Heart left ventricle (tissue), 16 donors: Measurements from ENCODE around the gene AKR1C1. TPM values are rescaled to one million over a fixed set of nuclear protein-coding genes. Genes with fewer than 3 reads are reported as not detected.
"Not testable (repeated sequence)": the region's sequence is repeated elsewhere in the genome, so short reads cannot be mapped to it uniquely, and the experiment has no call there.

ENCODE experiments used
- ATAC-seq, 4 donors: fragments of 200-7000 bp; cut with Tn5 transposase; one replicate each; pipeline ENCODE4 v1.9.1; 2020 to 2022; ENCODE audit warnings: moderate library complexity in 4 of 4, mild to moderate bottlenecking in 3 of 4, moderate number of reproducible peaks in 1 of 4
- DNase-seq, 5 donors: peaks; one replicate each; pipeline ENCODE4 v3.0.0-alpha.2; 2020
- H3K27ac ChIP-seq, 12 donors: fragments of 200-600 bp; sonication (generic) in 4 of 12; one replicate each; pipeline versions ENCODE4 v1.5.0 to v1.8.0; 2016 to 2022; ENCODE audit warnings: mild to moderate bottlenecking in 2 of 12
- H3K27me3 ChIP-seq, 9 donors: fragments of 200-600 bp; sonication (generic) in 2 of 9; one replicate each; pipeline versions ENCODE4 v1.5.1 to v1.8.0; 2016 to 2022; ENCODE audit warnings: mild to moderate bottlenecking in 3 of 9
- H3K36me3 ChIP-seq, 9 donors: fragments of 200-600 bp; sonication (generic) in 2 of 9; one replicate each; pipeline versions ENCODE4 v1.5.0 to v1.8.0; 2018 to 2022; ENCODE audit warnings: mild to moderate bottlenecking in 2 of 9
- H3K4me1 ChIP-seq, 12 donors: fragments of 200-600 bp; sonication (generic) in 4 of 12; one replicate each; pipeline versions ENCODE4 v1.5.0 to v1.8.0; 2016 to 2022; ENCODE audit warnings: mild to moderate bottlenecking in 3 of 12
- H3K4me3 ChIP-seq, 12 donors: fragments of 200-600 bp; sonication (generic) in 4 of 12; one replicate each; pipeline versions ENCODE4 v1.5.0 to v1.8.0; 2017 to 2022; ENCODE audit warnings: mild to moderate bottlenecking in 9 of 12, moderate library complexity in 4 of 12
- H3K9me3 ChIP-seq, 12 donors: fragments of 200-600 bp; sonication (generic) in 4 of 12; one replicate each; pipeline versions ENCODE4 v1.5.0 to v1.8.0; 2016 to 2022; ENCODE audit warnings: mild to moderate bottlenecking in 1 of 12
- POLR2A ChIP-seq, 2 donors: fragments of 450-650 bp; IDR thresholded peaks; one replicate each; pipeline ENCODE4 v1.6.1; 2017; ENCODE audit warnings: antibody characterized with exemption in 2 of 2, mild to moderate bottlenecking in 2 of 2, moderate library complexity in 2 of 2
- WGBS, 4 donors: extraction: QIAGEN DNeasy Blood & Tissue Kit in 2 of 4; methylation state at CpG; one replicate each; pipeline versions ENCODE4 v1.1.5 to v1.1.7; 2013 to 2018; 5-methylcytosine and 5-hydroxymethylcytosine counted together
- intact Hi-C, 10 donors: fragments of 100-400 bp; cut with DNase I; formaldehyde crosslinking; loops; one replicate each; pipeline versions ENCODE4 v1.11.1 to v1.14.2; 2022
- polyA plus RNA-seq, 2 donors: library from polyadenylated mRNA; stranded (reverse); fragments of 200-250 nt; gene quantifications; one replicate each; pipeline ENCODE4 v1.2.3, GENCODE V29; 2013
- total RNA-seq, 9 donors: library from RNA; depleted of rRNA in 2 of 9; stranded (reverse); fragments of >200 nt in 2 of 9; fragmentation: NEBNext Ultra II Directional in 3 of 9; extraction: Animal tissue kit (Norgen Biotek cat#: 25700) in 3 of 9; gene quantifications; one replicate each; pipeline versions ENCODE4 v1.1.0 to v1.2.4, GENCODE V29; 2016 to 2023
- TF ChIP-seq, protein P1 (sequence below), 12 donors: fragments of 200-600 bp; sonication (generic) in 4 of 12; IDR thresholded peaks; one replicate each; pipeline versions ENCODE4 v1.5.0 to v1.8.0; 2018 to 2022; ENCODE audit warnings: antibody characterized with exemption in 12 of 12, mild to moderate bottlenecking in 5 of 12
- donor health status: ischemic (EF 13 %, LVEDD 7.1; RV severe dilation, severe dysfunction).
- donor health status: healthy with polysubstance abuse.
- donor health status: DM: no; HTN: yes; CAD: no.
- donor health status: DM: no; HTN: no; CAD: no.
- donor health status: ischemic (EF 25% LVEDD 6.9; RV normal size, moderate dysfunction).
- donor health status: ischemic (EF 25% LVEDD 5.7; RV mildly dilated, moderate dysfunction).
- donor health status: healthy.
- donor health status: DM: yes; HTN: yes; CAD: no.
- donor health status: ischemic (EF 35%, LVEDD 5.7; RV mildly dilated, moderate dysfunction).
- donor health status: nonischemic (EF 11% LVEDD 7.7; RV severe dilation, severe dysfunction).
- donor health status: DM: yes; HTN: yes; CAD: no.
- donor health status: PGD.
- donor health status: ischemic (EF 29% LVEDD 5.4; RV normal size, mild dysfunction).
- donor health status: nonischemic (EF 23%, LVEDD 6.1; RV moderate dilation, normal function).

AKR1C1 gene
- total and polyA plus RNA-seq, 11 donors: 9.3 to 81.1 (median 16.5) TPM

DNA sequence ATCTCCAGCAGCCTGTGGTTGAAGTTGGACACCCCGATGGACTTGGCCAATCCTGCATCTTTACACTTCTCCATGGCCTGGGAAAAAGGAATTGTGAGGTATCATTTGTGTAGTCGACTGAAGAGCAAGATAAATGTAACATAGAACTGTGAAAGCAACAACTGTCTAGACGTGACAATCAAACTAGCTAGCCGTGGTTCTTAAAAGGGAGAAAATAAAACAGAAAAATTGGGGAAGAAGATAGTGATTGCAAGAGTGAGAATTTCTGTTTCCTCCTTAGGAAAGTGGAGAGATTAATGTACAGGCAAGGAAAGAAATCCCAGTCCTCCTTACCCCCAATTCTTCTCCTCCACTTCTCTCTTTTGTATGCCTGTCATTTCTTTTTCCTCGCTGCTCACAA is 35.5 kb downstream of the AKR1C1 start:
- Histone ChIP-seq H3K4me3 (no peak overlapping the region), H3K36me3 (peaks cover 0 to 11% (median 0%) of the 10 kb centered on the region in 9 donors), H3K9me3 (no peaks in the 10 kb centered on the region), H3K27me3 (no peaks in the 10 kb centered on the region), H3K27ac (no peak overlapping the region), H3K4me1 (no peaks in the 10 kb centered on the region)
- DNase-seq: no peak
- no peak for ATAC-seq
- 81 to 88% (median 86%) methylated on average over 5 of the region's 5 CpGs for WGBS, 4 donors
- no peak for TF ChIP-seq POLR2A (IDR thresholded peaks at IDR 0.05)
- TF ChIP-seq, protein P1, sequence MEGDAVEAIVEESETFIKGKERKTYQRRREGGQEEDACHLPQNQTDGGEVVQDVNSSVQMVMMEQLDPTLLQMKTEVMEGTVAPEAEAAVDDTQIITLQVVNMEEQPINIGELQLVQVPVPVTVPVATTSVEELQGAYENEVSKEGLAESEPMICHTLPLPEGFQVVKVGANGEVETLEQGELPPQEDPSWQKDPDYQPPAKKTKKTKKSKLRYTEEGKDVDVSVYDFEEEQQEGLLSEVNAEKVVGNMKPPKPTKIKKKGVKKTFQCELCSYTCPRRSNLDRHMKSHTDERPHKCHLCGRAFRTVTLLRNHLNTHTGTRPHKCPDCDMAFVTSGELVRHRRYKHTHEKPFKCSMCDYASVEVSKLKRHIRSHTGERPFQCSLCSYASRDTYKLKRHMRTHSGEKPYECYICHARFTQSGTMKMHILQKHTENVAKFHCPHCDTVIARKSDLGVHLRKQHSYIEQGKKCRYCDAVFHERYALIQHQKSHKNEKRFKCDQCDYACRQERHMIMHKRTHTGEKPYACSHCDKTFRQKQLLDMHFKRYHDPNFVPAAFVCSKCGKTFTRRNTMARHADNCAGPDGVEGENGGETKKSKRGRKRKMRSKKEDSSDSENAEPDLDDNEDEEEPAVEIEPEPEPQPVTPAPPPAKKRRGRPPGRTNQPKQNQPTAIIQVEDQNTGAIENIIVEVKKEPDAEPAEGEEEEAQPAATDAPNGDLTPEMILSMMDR (IDR thresholded peaks at IDR 0.05): no peak
- intact Hi-C loops: no loop called here

DNA sequence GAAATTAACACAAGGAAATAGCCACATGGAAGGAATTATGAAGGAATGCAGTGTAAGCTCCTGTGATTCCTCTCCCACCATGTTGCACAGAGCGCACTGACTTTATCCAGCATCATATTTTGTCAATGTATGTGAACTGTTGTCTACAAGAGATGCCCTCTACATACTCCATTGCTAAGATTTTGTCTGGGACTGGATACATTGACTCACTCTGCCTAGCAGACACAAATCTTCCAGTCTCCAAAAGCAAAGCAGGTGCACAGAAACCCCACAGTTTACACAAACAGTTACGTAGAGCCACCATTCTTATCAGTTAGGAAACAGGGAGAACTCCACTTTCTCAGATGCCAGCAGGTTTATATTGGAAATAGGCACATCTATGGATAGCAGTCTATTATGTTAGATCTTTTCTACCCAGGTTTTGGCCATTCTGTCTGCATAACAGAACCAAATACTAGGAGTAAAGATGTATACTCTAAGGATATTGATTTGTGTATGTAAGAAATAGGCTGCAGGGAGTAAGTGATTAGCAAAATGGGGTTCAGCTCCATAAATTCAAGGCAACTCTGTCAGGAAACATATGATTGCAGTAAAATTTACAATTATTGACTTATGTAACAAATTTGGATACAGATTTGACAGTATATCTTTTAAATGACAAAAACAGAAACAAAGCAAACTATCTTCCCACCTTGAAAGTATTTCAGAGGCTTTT is 39.0 kb downstream of the AKR1C1 start:
- intact Hi-C loops: loop anchor here in 1 of 10 donors (5.0 kb wide), 1 partner anchor 45 kb away; no protein-coding TSS in a partner anchor
- ATAC-seq: no peak
- H3K27ac ChIP-seq: no peak overlapping the region

DNA sequence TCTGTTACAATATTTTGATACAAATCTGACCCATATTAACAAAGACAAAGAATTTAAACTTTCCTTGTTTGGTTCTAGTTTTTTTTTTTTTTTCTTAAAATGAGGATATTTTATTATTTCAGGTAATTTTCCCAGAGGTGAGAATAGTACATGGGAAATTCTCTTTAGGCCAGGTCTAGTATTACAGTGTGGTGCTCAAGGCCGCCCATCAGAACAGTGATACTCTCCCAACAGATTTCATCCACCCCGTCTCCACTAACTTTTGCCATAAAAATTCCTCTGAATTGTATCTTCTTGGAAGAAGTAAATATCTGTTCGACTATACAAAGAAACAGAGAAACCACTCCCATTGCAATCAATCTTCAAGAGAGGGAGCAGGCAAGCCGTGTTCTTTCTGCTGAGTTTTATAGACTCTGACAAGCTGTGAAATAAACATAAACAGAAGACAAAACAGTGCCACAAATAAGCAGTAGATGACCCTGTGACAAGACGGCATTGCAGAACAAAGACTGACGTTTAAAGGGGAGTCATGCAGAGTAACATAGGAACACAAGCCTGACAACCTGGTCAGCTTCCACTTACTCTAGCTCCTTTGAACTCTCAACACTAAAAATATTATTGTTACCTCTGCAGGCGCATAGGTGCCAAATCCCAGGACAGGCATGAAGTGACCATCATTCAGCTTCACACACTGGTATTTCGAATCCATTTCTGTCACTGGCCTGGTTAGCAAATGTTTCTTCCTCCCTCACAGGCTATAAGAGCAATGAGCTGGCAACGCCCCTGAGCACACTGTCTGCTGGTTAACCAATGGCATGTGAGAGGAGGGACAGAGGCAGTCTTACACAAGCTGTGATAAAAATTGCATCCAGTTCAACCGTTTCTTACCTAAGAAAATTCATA is 40.2 kb downstream of the AKR1C1 start, which contains the start of gene AKR1C2:
Gene AKR1C2, minus strand, starts transcription at position 731 of the 903 bp plus-strand sequence. Its CDS starts 22 bp downstream, at position 709.
- WGBS, 4 donors: 47 to 63% (median 57%) methylated on average over 7 to 10 of the region's 10 CpGs
- H3K4me3 ChIP-seq: peak within 1 kb of the TSS in 9 of 12 donors; percentile 17 to 52 (median 32)
- not testable (repeated sequence) for DNase-seq, H3K9me3 ChIP-seq, H3K27me3 ChIP-seq, H3K4me1 ChIP-seq, H3K27ac ChIP-seq
- peak; percentile 94 to 98 (median 98) for ATAC-seq
- H3K36me3 ChIP-seq: peaks cover 0 to 11% (median 0%) of the 10 kb centered on the region in 9 donors
- intact Hi-C loops: loop anchor here in 1 of 10 donors (5.0 kb wide), 1 partner anchor 46 kb away; no protein-coding TSS in a partner anchor

More for the DNA sequence above, 39.0 kb downstream of the AKR1C1 start:
- DNase-seq: no peak
- Histone ChIP-seq H3K36me3 (peaks cover 0 to 11% (median 0%) of the 10 kb centered on the region in 9 donors), H3K4me1 (no peaks in the 10 kb centered on the region), H3K4me3 (peak overlapping the region in 9 of 12 donors; percentile 17 to 52 (median 32)), H3K27me3 (no peaks in the 10 kb centered on the region), H3K9me3 (peaks cover 0 to 9% (median 0%) of the 10 kb centered on the region in 12 donors)
- TF ChIP-seq, protein P1 (IDR thresholded peaks at IDR 0.05): no peak
- no peak for TF ChIP-seq POLR2A (IDR thresholded peaks at IDR 0.05)
- 92 to 100% (median 94%) methylated on average over 2 of the region's 2 CpGs for WGBS, 4 donors

DNA sequence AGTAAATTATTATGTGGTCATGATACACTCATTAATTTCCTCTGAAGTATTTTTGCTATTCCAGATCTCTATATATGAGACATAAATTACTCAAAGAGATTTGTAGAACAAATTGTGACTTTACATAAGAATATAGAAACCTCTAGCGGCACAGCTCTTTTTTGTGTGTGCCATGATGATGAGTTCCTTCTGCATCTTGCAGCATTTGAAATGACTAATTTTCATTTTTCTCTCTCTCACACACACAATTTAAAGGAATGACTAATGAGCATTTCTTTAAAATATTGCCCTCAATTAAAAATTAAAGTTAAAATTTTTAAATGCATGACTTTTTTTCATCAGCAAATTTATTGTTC is 40.8 kb downstream of the AKR1C1 start:
- WGBS, 4 donors: 0 to 5% (median 2%) methylated on average over 1 of the region's 1 CpG
- not testable (repeated sequence) for H3K4me3 ChIP-seq, DNase-seq, H3K9me3 ChIP-seq, ATAC-seq, H3K36me3 ChIP-seq, H3K27ac ChIP-seq, H3K4me1 ChIP-seq, H3K27me3 ChIP-seq
- intact Hi-C loops: loop anchor here in 1 of 10 donors (5.0 kb wide), 1 partner anchor 47 kb away; no protein-coding TSS in a partner anchor

DNA sequence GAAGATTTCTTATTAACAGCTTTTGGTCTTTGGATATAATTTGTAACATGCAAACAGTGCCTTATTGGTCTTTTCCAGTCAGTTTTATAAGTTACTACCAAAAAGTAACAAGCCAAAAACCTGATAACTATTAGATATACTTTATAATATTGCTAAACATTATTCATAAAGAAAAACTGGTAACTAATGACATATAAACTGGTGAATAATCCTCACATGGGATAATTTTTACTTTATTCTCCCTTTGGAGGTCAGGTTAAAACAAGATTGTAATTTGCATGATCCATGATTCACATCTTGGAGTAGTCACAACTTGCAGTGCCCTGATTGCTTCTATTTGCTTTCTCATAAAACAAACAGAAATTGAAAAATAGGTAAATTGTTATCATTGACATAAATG is 41.3 kb downstream of the AKR1C1 start:
- ATAC-seq, H3K36me3 ChIP-seq, H3K4me1 ChIP-seq, H3K27ac ChIP-seq, DNase-seq, H3K27me3 ChIP-seq, H3K9me3 ChIP-seq, H3K4me3 ChIP-seq: not testable (repeated sequence)
- intact Hi-C loops: loop anchor here in 1 of 10 donors (5.0 kb wide), 1 partner anchor 47 kb away; no protein-coding TSS in a partner anchor

DNA sequence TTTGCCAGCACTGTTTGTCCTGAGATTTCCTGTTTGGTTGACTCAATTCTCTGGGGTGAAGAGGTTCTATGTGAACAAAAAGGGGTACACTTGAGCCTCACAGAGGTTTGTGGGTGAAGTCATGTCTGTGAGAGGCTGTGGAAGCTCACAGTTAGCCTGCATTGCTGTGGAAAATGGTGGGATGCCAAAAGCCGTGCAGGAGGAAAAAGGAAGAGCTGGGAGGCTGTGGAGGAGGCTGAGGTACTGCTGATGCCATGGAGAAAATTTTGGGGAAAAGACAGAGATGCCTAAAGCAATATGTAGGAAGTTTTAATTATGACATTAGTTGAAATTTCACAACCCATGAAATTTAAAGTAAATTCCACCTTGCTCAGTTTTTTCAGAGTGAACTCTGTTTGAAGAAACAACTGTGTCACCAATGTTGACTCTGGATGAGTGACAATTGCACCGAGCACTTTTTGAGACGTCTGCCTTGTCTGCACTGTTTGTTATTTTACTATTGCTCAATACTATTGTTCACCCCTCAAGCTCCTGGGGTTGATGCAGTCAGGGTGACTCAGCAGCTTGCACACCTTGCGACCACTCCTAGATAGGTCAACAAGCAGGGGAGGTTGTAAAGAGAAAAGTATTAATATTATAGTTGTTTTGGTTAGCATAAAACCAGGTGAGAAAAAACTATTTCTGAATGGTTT is 45.8 kb downstream of the AKR1C1 start:
- ATAC-seq, DNase-seq, H3K9me3 ChIP-seq, intact Hi-C loops, H3K4me3 ChIP-seq, H3K4me1 ChIP-seq, H3K36me3 ChIP-seq, H3K27me3 ChIP-seq, H3K27ac ChIP-seq: not testable (repeated sequence)
- WGBS, 4 donors: 66 to 80% (median 69%) methylated on average over 4 of the region's 4 CpGs

DNA sequence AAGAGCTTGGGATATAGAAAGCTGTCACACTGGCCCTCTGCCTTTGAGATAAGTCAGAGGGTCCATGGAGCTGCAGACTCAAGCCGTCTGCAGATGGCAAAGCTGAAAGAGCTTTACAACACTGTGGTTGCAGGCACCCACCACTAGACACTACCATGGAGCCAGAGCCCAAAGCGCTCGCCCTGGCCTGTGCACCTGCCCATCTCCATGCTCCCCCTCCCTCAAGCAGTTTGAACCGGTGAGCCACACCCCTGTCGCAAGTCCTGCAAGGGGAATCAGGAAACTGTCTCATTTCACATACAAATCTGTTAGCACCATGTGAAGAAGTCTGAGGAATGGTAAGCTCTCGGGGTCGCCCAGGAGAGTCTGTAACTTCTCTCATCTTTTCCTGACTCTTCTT is 46.8 kb downstream of the AKR1C1 start:
- 74 to 94% (median 76%) methylated on average over 3 to 6 of the region's 7 CpGs for WGBS, 4 donors
- DNase-seq, H3K4me1 ChIP-seq, ATAC-seq, H3K36me3 ChIP-seq, H3K27ac ChIP-seq, H3K4me3 ChIP-seq, H3K27me3 ChIP-seq, H3K9me3 ChIP-seq: not testable (repeated sequence)
- intact Hi-C loops: loop anchor here in 3 of 10 donors (10.0 kb wide), 1 partner anchor 85 kb away; the partner anchor contains the start of gene AKR1C3 (in 3 of the 3)

DNA sequence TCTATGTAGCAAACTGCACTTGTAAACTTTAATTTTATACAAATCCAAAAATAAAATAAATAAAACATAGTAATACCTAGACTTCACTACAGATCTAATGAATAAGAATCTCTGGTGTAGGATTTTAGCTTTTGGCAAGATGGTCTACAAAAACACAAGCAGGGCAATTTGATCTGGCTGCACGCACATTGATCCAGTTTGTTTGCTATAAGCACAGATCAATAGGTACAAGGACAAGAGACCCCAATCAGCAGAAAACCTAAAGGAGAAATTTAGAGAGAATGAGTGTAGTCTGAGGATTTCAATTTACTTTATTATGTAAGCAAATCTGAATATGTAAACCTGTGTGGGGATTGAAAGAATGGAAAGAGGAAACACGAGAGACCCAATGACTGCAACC is 48.2 kb downstream of the AKR1C1 start:
- WGBS, 4 donors: 93 to 98% (median 97%) methylated on average over 2 of the region's 2 CpGs
- not testable (repeated sequence) for ATAC-seq

More for the DNA sequence above, 48.2 kb downstream of the AKR1C1 start:
- intact Hi-C loops: loop anchor here in 3 of 10 donors (10.0 kb wide), 1 partner anchor 83 kb away; the partner anchor contains the start of gene AKR1C3 (in 3 of the 3)
- not testable (repeated sequence) for H3K4me1 ChIP-seq, H3K27me3 ChIP-seq, DNase-seq, H3K36me3 ChIP-seq, H3K4me3 ChIP-seq, H3K9me3 ChIP-seq, H3K27ac ChIP-seq
